Endothelial cell of umbilical vein (primary cell): Measurements from ENCODE around the gene KLHL17. TPM values are rescaled to one million over a fixed set of nuclear protein-coding genes. Genes with fewer than 3 reads are reported as not detected.

Experiments used
- BruUV-seq: library from RNA; stranded (reverse); fragments of 400-500 nt; replicated peaks from 2 replicates; lab custom pipeline; 2021; lab: Mats Ljungman, UMichigan
- CTCF ChIA-PET: fragments of 300-600, 350-600 bp; sonication (Branson Sonifier 250); formaldehyde crosslinking; loops from one replicate; lab custom pipeline; 2021; ENCODE audit warnings: antibody characterized with exemption, inconsistent platforms; lab: Charles Lee
- POLR2A ChIA-PET: fragments of 300-600, 350-600 bp; sonication (Branson Sonifier 250); formaldehyde crosslinking; loops from one replicate; lab custom pipeline; 2021; ENCODE audit warnings: antibody characterized with exemption, inconsistent platforms; lab: Charles Lee
- DNase-seq: peaks from one replicate; pipeline ENCODE4 v3.0.0-alpha.2; 2011; ENCODE audit warnings: low read depth, low spot score
- FAIRE-seq: peaks from 2 replicates; lab custom pipeline; 2011; peaks lifted over from hg19 to GRCh38; lab: Jason Lieb, UNC
- H2AFZ ChIP-seq: 2 replicates; pipeline ENCODE4 v1.6.0; 2012; ENCODE audit warnings: low read depth, low read length, control low read depth, inconsistent platforms
- H3K27ac ChIP-seq: 2 replicates; pipeline ENCODE4 v1.5.1; 2011; ENCODE audit warnings: low read depth, mild to moderate bottlenecking, control low read depth, low read length, moderate library complexity; ENCODE audit not compliant: insufficient read depth
- H3K27me3 ChIP-seq, 2 experiments: 2 replicates each; pipeline versions ENCODE4 v1.6.0 to v1.6.1; 2011; ENCODE audit warnings: low read length in 2 of 2, mixed read lengths in 1 of 2; ENCODE audit not compliant: control insufficient read depth in 2 of 2, insufficient read depth in 2 of 2
- H3K36me3 ChIP-seq, 2 experiments: 2 replicates in 1 of 2; 3 replicates in 1 of 2; pipeline ENCODE4 v1.5.1; 2011; ENCODE audit warnings: low read length in 2 of 2, mild to moderate bottlenecking in 1 of 2, moderate library complexity in 1 of 2; ENCODE audit not compliant: control insufficient read depth in 2 of 2, insufficient read depth in 2 of 2; ENCODE audit errors: extremely low read depth in 1 of 2
- H3K4me1 ChIP-seq: 3 replicates; pipeline ENCODE4 v1.5.1; 2011; ENCODE audit warnings: mild to moderate bottlenecking, low read length; ENCODE audit not compliant: control insufficient read depth, insufficient read depth; ENCODE audit errors: extremely low read depth
- H3K4me2 ChIP-seq: 2 replicates; pipeline ENCODE4 v1.6.1; 2011; ENCODE audit warnings: low read length, control low read depth, mixed read lengths; ENCODE audit not compliant: insufficient read depth
- H3K4me3 ChIP-seq, 3 experiments: fragments of 200-600 bp in 1 of 3; sonication (generic), shearing (Covaris generic) in 1 of 3; replicated peaks in 1 of 3; 2 replicates each; pipeline ENCODE4 v1.5.1; 2011 to 2016; ENCODE audit warnings: control low read depth in 3 of 3, low read length in 3 of 3, mild to moderate bottlenecking in 2 of 3, inconsistent platforms in 1 of 3, low read depth in 1 of 3, moderate library complexity in 1 of 3; ENCODE audit not compliant: insufficient read depth in 1 of 3
- H3K79me2 ChIP-seq: 2 replicates; pipeline ENCODE4 v1.6.0; 2012; ENCODE audit warnings: low read length, inconsistent platforms; ENCODE audit not compliant: control insufficient read depth, insufficient read depth
- H3K9ac ChIP-seq: replicated peaks from 2 replicates; pipeline ENCODE3; 2011; ENCODE audit warnings: low read length, control low read depth; ENCODE audit not compliant: insufficient read depth; ENCODE audit errors: extremely low read depth
- H3K9me1 ChIP-seq: replicated peaks from 3 replicates; pipeline ENCODE4 v1.6.0; 2011; ENCODE audit warnings: mild to moderate bottlenecking, low read length; ENCODE audit not compliant: control insufficient read depth, insufficient read depth; ENCODE audit errors: extremely low read depth
- H3K9me3 ChIP-seq: replicated peaks from 2 replicates; pipeline ENCODE4 v1.5.1; 2012; ENCODE audit warnings: low read length, inconsistent platforms; ENCODE audit not compliant: control insufficient read depth, insufficient read depth
- H4K20me1 ChIP-seq: replicated peaks from 2 replicates; pipeline ENCODE3; 2011; ENCODE audit warnings: mild to moderate bottlenecking, low read length; ENCODE audit not compliant: control insufficient read depth, insufficient read depth; ENCODE audit errors: extremely low read depth
- CTCF ChIP-seq, 2 donors: IDR thresholded peaks; 1 replicate in 1 of 2; 2 replicates in 1 of 2; pipeline ENCODE4 v1.5.1; 2011; ENCODE audit warnings: low read length in 2 of 2, mild to moderate bottlenecking in 2 of 2, moderate library complexity in 2 of 2, control low read depth in 1 of 2, inconsistent platforms in 1 of 2, low read depth in 1 of 2; ENCODE audit not compliant: insufficient read depth in 1 of 2; ENCODE audit errors: extremely low read depth in 1 of 2
- EZH2 ChIP-seq: IDR thresholded peaks from 2 replicates; pipeline ENCODE4 v1.6.1; 2012; ENCODE audit warnings: borderline replicate concordance, low read depth, mild to moderate bottlenecking, moderate library complexity, low read length, inconsistent platforms; ENCODE audit not compliant: severe bottlenecking
- FOS ChIP-seq: IDR thresholded peaks from 2 replicates; pipeline ENCODE4 v1.6.1; 2011; ENCODE audit warnings: mild to moderate bottlenecking, low read length, moderate library complexity, borderline replicate concordance; ENCODE audit not compliant: insufficient read depth
- GATA2 ChIP-seq: IDR thresholded peaks from 2 replicates; pipeline ENCODE4 v1.7.0; 2011; ENCODE audit warnings: low read depth, mild to moderate bottlenecking, moderate library complexity, mixed read lengths, low read length; ENCODE audit not compliant: insufficient read length, insufficient read depth
- JUN ChIP-seq: IDR thresholded peaks from 2 replicates; pipeline ENCODE4 v1.6.1; 2011; ENCODE audit warnings: borderline replicate concordance, low read depth; ENCODE audit not compliant: insufficient read length, insufficient read depth
- MAX ChIP-seq: IDR thresholded peaks from 2 replicates; pipeline ENCODE4 v1.6.1; 2011; ENCODE audit not compliant: insufficient read depth, insufficient read length
- MYC ChIP-seq: IDR thresholded peaks from one replicate; pipeline ENCODE4 v1.6.1; 2011; ENCODE audit warnings: mild to moderate bottlenecking, low read depth, low read length
- POLR2A ChIP-seq: IDR thresholded peaks from 2 replicates; pipeline ENCODE4 v1.6.1; 2012; ENCODE audit warnings: low read depth, mild to moderate bottlenecking, control low read depth, low read length
- POLR2AphosphoS5 ChIP-seq: IDR thresholded peaks from 2 replicates; pipeline ENCODE4 v1.6.1; 2012; ENCODE audit warnings: low read depth, mild to moderate bottlenecking, control low read depth, low read length, moderate library complexity; ENCODE audit not compliant: insufficient read depth
- dilution Hi-C: fragments of 300-500 bp; cut with MboI; formaldehyde crosslinking; loops from one replicate; pipeline ENCODE4 v1.15.0; 2019; ENCODE audit warnings: low sequenced_read_pairs; ENCODE audit not compliant: extremely low pct_ligation_motif_present
- intact Hi-C: fragments of 100-400 bp; cut with micrococcal nuclease; formaldehyde crosslinking; loops from one replicate; pipeline ENCODE4 v1.10.0; 2022
- polyA plus RNA-seq, 4 experiments: library from polyadenylated mRNA; depleted of rRNA in 3 of 4; stranded (reverse) in 3 of 4; unstranded in 1 of 4; fragments of >200 nt; gene quantifications; 2 replicates each; pipeline versions ENCODE4 v1.2.1 to v1.2.3, GENCODE V29; 2011 to 2012; ENCODE audit warnings: missing spikeins in 1 of 4
- total RNA-seq: library from RNA; stranded (reverse); gene quantifications from 2 replicates; pipeline ENCODE4 v1.2.3, GENCODE V29; 2021

The KLHL17 gene
- total and polyA plus RNA-seq, 2 donors (not counting 3 experiments of a cell fraction or from before 2014, with no cell fraction given) = 27.0 to 30.1 TPM

- Histone ChIP-seq H3K36me3 (no peaks in the 10 kb centered on the region), H3K9me3 (no peaks in the 10 kb centered on the region), H3K4me1 (no peaks in the 10 kb centered on the region), H4K20me1 (no peaks in the 10 kb centered on the region), H3K9ac (no peak overlapping the region), H2AFZ (no peak overlapping the region), H3K4me3 (no peak overlapping the region), H3K4me2 (no peak overlapping the region), H3K79me2 (no peaks in the 10 kb centered on the region), H3K27me3 (peaks cover 3 to 10% of the 10 kb centered on the region in 2 experiments), H3K9me1 (no peaks in the 10 kb centered on the region), H3K27ac (no peak overlapping the region)
- ChIA-PET POLR2A (no interaction called here), CTCF (interaction anchor here (0.7 to 1.7 kb wide), 4 partner anchors 7 to 152 kb away, joined by 3 to 4 read pairs (median 4); no protein-coding TSS in a partner anchor)
- DNase-seq (no peak), FAIRE-seq (no peak)
- intact Hi-C loops = no loop called here
- dilution Hi-C loops = no loop called here
- TF ChIP-seq POLR2AphosphoS5 (no peak), JUN (no peak), FOS (no peak), GATA2 (no peak), MYC (no peak), POLR2A (no peak), EZH2 (no peak), MAX (no peak), CTCF (IDR thresholded peaks at IDR 0.05; ENCODE audit: extremely low read depth in 1 of 2, insufficient read depth in 1 of 2, low read depth in 1 of 2, low read length in 2 of 2) (no peak)
- no TSS peak for BruUV-seq
Observed at GRCh38 chr1:911875-912739, 48.3 kb upstream of the KLHL17 start.
